ENCODE data around the gene EPHX1. TPM values are rescaled to one million over a fixed set of nuclear protein-coding genes. Genes with fewer than 3 reads are reported as not detected.

Gene EPHX1
- total and polyA plus RNA-seq, 7 donors = 19.4 to 209 (median 95.8) TPM

DNA sequence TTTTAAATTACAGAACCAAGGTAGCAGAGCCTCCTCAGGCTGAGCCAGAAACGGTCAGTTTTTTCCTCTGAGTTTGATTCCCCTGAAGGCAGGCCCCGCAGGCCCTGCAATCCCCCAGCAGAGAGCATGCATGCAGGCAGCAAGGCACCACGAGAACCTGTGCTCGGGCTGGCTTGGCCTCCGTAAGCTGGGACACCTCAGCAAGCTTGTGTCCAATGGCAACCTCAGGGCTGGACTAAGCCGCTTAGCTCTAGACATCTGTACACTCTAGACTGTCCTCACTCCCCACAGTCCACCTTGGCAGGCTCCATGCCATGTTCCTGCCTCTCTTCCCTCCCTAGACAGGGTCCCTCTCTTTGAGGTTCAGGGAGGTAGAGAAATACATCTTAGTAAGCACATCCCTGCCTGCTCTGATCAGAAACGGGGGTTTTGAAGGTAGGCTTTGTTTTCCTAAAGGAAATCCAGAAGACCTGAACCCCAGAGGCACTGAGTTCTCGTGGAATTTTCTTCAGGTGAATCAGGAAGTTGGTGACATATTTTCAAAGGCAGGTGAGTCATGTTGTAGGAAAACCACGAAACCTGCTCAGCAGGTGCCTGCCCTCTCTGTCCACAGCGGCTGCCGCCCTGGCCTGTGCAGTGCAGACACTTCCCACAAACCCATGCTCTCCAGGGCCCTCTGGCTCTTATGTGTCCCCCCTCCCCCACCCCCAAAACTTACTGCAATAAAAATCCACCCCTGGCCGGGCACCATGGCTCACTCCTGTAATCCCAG lies 65.3 kb downstream of the EPHX1 start:
- TF ChIP-seq, protein P1, sequence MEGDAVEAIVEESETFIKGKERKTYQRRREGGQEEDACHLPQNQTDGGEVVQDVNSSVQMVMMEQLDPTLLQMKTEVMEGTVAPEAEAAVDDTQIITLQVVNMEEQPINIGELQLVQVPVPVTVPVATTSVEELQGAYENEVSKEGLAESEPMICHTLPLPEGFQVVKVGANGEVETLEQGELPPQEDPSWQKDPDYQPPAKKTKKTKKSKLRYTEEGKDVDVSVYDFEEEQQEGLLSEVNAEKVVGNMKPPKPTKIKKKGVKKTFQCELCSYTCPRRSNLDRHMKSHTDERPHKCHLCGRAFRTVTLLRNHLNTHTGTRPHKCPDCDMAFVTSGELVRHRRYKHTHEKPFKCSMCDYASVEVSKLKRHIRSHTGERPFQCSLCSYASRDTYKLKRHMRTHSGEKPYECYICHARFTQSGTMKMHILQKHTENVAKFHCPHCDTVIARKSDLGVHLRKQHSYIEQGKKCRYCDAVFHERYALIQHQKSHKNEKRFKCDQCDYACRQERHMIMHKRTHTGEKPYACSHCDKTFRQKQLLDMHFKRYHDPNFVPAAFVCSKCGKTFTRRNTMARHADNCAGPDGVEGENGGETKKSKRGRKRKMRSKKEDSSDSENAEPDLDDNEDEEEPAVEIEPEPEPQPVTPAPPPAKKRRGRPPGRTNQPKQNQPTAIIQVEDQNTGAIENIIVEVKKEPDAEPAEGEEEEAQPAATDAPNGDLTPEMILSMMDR (IDR thresholded peaks at IDR 0.05) = no peak
- Histone ChIP-seq H3K36me3 (ENCODE audit: insufficient read depth in 1 of 2, low read depth in 1 of 2) (peaks cover 4 to 67% of the 10 kb centered on the region in 2 donors), H3K4me3 (no peak overlapping the region), H3K9me3 (no peaks in the 10 kb centered on the region), H3K27ac (no peak overlapping the region), H3K27me3 (ENCODE audit: insufficient read depth in 3 of 3, low read length in 2 of 3) (no peaks in the 10 kb centered on the region), H3K4me1 (peaks cover 35% of the 10 kb centered on the region)
- intact Hi-C loops (cut with DNase I) = loop anchor here (5.0 to 10.0 kb wide), 3 partner anchors 37 to 100 kb away; no protein-coding TSS in a partner anchor
- WGBS, 3 donors = 93% methylated on average over 12 of the region's 12 CpGs
- ATAC-seq (no peak), DNase-seq (no peak)

GRCh38 chr1:225876900-225877510 lies 67.1 kb downstream of the EPHX1 start:
- H3K4me3 ChIP-seq = peak overlapping the region; percentile 34
- peaks cover 4 to 49% of the 10 kb centered on the region in 2 donors for H3K36me3 ChIP-seq (ENCODE audit: insufficient read depth in 1 of 2, low read depth in 1 of 2)
- TF ChIP-seq, protein P1 (IDR thresholded peaks at IDR 0.05) = no peak
- peaks cover 48% of the 10 kb centered on the region for H3K4me1 ChIP-seq
- H3K27ac ChIP-seq = peak overlapping the region; percentile 69
- no peaks in the 10 kb centered on the region for H3K27me3 ChIP-seq (ENCODE audit: insufficient read depth in 3 of 3, low read length in 2 of 3)
- intact Hi-C loops (cut with DNase I) = loop anchor here (5.0 to 10.0 kb wide), 3 partner anchors 35 to 98 kb away; no protein-coding TSS in a partner anchor
- no peak for ATAC-seq
- no peaks in the 10 kb centered on the region for H3K9me3 ChIP-seq
- WGBS, 3 donors = 38 to 54% (median 40%) methylated on average over 12 of the region's 12 CpGs
- DNase-seq = no peak

DNA sequence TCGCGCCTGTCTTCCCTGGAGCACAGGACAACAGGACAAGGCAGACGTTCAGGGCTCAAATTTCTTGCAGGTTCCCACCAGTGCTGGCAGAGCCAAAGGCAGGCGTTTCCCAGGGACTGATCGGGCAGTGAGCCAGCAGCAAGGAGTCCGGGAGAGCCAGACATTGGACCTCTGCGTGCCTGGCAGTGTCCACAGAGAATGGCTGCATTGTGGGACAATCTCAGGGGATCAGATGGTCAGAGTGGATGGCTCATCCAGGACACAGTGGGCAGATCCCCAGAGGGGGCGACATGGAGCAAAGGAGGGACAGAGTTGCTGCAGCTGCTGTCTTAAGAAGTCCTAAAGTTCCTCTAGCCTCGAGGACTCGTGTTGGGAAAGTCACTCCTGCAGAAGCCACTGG lies 67.7 kb downstream of the EPHX1 start:
- DNase-seq = peak; percentile 79 to 87
- TF ChIP-seq, protein P1 (IDR thresholded peaks at IDR 0.05) = peak; percentile 61
- peak overlapping the region; percentile 69 for H3K27ac ChIP-seq
- ATAC-seq = peak; percentile 52 to 66 (median 60)
- H3K9me3 ChIP-seq = no peaks in the 10 kb centered on the region
- H3K27me3 ChIP-seq (ENCODE audit: insufficient read depth in 3 of 3, low read length in 2 of 3) = no peaks in the 10 kb centered on the region
- peaks cover 48% of the 10 kb centered on the region for H3K4me1 ChIP-seq
- intact Hi-C loops (cut with DNase I) = loop anchor here (5.0 to 10.0 kb wide), 3 partner anchors 35 to 97 kb away; no protein-coding TSS in a partner anchor
- H3K36me3 ChIP-seq (ENCODE audit: insufficient read depth in 1 of 2, low read depth in 1 of 2) = peaks cover 4 to 43% of the 10 kb centered on the region in 2 donors
- H3K4me3 ChIP-seq = peak overlapping the region; percentile 34
- WGBS, 3 donors = 6 to 19% (median 8%) methylated on average over 10 of the region's 10 CpGs

DNA sequence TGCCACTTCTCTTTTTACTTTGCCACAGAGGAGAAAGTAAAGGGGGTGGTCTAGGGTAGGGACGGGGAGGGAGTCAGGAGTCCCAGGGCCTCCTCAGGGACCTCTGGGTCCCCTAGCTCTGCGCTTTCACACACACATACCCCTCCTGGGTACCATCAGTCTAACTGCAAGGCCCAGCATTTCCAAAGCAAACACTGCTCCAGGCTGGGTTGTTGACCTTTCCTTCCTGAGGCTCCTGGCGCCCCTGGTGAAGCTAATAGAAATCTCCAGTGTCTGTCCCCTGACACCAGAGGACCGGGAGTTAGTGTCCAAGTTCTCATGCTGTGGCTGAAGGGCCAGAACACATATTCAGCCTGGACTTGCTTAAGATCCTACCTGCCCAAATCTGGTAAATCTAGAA lies 68.4 kb downstream of the EPHX1 start:
- whole genome bisulfite sequencing, 3 donors = 71 to 84% (median 72%) methylated on average over 4 of the region's 4 CpGs
- intact Hi-C loops (cut with DNase I) = loop anchor here (5.0 to 10.0 kb wide), 3 partner anchors 34 to 97 kb away; no protein-coding TSS in a partner anchor
- Histone ChIP-seq H3K36me3 (ENCODE audit: insufficient read depth in 1 of 2, low read depth in 1 of 2) (peaks cover 4 to 36% of the 10 kb centered on the region in 2 donors), H3K4me1 (peaks cover 48% of the 10 kb centered on the region), H3K4me3 (no peak overlapping the region), H3K27ac (peak overlapping the region; percentile 69), H3K9me3 (no peaks in the 10 kb centered on the region), H3K27me3 (ENCODE audit: insufficient read depth in 3 of 3, low read length in 2 of 3) (no peaks in the 10 kb centered on the region)
- ATAC-seq = no peak
- TF ChIP-seq, protein P1 (IDR thresholded peaks at IDR 0.05) = no peak
- no peak for DNase-seq
